Measurements from ENCODE around the gene MAPK8.

The MAPK8 gene

DNA sequence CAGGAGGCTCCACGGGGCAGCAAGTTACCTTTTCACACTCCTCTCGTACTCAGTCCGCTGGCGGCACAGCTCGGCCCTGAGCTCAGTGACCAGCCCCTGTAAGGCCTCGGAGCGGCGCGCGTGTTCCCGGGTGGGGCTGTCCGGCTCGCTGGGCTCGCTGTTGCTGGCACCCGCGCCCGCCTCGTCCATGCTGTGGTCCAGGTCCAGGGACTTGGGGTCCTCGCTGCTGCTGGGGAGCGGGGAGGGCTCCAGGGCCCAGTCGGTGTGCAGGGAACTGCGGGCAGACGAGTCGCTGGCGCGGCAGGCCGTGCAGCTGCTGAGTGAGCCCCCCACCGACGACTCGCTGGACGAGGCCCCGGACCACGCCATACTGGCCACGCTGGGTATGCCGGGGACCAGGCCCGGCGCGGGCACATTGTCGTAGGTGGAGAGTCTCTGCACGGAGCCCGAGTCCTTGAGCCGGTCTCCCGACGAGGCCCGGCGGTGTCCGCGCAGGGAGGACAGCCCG lies 143.8 kb downstream of the MAPK8 start:
- DNase-seq (ENCODE audit: low read depth) = no peak

DNA sequence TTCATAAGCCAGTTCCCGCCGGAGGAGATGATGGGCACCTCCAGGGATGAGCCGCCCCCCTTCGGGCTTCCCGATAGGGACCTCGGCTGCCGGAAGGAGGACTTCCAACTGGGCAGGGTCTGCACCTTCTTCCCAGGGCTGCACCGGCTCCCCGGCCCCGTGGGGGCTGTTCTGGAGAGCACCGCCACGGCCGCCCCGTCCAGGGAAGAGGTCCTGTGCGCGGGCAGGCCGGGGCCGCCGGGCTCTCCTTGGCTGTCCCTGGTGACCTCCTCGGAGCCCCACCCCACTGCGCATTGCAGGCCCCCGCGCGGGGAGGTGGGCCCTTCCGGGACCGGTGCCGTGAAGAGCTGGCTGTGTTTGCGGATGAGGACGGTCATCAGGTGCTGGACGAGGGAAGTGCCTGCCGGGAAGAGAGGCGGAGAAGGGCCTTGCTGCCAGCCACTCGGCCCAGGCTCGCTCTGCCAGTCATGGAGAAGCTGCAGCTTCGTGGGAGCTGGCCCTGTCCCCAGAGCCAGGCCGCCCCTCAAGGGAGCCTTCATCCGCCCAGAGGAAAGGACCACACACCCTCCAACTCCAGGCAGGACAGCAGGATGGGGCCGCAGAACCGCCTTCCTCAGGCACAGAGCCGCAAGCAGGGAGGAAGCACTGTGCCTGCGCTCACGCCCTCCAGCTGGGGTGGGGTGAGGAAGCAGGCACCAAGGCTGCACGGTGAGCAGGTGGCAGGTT lies 144.4 kb downstream of the MAPK8 start:
- no peak for DNase-seq (ENCODE audit: low read depth)

DNA sequence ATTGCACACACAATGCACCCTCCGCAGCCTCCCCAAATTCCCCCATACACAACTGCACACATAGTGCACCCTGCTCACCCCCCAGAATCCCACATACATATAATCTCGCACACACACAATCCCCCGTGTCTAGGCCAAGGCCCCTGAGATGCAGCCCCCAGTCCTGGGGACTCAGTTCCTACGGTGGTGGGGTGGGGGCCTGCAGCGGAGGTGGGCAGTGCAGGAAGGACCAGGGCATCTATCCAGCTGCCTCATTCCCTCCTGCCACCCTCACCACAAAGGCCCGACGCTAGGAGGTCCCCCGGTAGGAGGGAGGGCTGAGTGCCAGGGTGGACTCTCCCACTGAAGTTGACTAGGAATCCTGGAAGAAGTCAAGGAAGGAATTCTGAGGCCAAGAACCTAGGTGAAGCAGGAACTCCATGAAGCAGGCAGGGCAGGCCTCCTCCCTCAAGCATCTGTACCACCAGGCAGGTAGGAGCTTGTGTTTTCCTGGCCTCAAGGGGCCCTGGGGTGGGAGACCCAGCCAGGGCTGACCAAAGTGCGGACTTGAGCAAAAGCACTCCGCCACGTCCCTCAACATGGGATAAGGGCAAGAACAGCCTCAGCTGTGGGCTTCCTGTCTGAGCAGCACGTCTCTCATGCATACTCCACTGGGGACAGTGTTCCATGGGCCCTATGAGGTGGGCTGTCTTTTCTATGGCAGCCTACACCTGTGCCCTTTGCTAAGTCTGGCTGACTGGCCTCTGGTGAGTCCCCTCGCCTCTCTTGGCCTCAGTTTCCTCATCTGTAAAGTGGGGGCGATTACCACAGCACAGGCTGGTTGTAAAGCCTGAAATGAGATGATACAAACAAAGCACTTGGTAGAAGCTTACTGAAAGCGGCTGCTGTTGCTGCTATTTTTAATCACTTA lies 145.7 kb downstream of the MAPK8 start:
- no peak for DNase-seq (ENCODE audit: low read depth)

DNA sequence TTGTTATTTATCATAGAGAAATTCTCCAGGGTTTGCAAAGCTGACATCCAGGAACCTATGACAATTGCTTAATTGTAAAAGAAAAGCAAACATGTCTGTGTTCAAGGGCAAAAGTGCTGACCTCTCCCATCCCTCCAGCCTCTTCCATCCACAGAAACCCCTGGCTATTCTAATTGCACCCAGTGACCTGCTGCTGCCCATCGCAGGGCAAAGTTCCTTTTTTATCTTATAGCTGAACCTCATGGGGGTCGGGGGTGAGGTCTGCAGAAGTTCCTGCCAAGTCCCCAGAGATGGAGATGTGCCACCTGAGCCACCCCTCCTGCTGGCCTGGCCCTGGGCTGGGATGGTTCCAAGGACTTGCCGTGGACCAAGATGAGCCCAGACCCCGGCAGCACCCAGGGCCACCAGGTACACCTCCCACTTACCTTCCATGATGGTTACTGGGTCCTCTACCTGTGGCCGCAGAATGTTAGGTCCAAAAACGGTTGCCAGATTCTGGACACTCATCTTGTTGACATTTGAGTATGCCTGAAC lies 146.5 kb downstream of the MAPK8 start:
- no peak for DNase-seq (ENCODE audit: low read depth)

DNA sequence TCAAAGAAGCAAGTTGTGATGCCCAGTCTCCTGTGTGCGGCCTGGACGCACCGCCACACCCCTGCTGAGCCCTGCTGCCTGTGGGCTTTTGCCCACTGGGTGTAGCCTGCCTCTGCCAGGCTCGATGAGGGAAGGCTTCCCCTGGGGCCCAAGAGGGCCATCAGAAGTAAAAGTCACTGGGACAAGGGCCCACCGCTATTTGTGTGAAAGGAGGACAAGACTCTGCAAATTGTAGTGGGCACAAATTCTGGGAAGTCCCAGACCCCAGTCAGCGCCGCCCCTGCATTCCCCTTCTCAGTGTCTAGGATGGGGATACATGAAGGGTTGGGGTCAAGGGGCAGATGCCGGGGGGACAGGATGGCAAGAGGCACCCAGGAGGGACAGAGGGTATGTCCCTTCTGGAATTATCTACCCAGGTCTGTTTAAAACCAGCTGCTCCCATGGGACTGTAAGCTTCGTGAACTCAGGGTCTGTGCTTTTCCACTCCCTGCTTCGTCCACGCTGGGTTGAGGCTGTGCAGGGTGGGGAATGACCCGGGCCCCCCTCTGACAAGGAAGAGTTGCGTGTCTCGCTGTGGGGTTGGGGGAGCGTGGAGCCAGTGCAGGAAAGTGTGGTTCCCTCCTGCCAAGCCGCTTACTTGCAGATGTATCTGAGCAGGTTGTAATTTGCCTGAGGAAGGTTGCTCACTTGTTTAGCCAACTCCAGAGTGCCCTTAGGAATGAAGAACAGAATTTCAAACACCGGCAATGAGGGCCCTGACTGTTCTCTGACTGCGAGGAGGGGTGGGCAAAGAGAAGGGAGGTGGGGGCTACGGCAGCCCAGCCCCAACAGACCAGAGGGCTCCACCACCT lies 147.2 kb downstream of the MAPK8 start:
- no peak for DNase-seq (ENCODE audit: low read depth)

DNA sequence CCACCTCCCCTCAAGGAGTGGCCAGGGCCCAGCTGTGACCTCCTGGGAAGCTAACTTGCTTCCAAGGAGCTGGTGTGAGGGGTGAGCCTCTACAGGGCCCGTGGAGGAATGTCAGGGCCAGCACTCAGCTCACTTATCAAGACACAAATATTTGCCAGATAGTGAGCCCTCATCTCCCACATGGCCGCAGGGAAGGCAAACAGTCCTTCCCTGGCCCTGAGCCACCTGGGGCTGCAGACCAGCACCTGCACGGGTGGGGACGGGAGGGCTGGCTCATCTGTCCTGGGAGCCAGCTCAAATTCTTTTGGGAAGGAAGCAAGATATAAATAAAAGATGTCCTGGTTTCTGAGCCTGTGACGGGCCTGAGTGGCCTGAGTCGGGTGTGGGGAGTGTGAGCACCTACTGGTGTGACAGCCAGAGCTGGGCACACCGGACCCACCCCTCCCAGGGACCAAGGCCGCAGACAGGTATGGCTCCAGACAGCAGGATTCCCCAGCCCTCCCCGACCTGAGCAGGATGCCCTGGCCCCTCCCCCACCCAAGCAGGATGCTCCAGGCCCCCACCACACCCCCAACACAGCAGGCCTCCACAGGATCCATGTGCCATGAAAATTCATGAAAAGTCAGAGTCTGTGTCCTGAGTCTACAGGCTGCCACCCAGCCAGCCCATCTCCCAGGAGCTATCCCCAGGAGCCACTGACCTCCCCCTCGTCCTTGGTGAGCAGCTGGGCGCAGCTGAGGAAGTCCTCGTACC lies 148.0 kb downstream of the MAPK8 start:
- no peak for DNase-seq (ENCODE audit: low read depth)

DNA sequence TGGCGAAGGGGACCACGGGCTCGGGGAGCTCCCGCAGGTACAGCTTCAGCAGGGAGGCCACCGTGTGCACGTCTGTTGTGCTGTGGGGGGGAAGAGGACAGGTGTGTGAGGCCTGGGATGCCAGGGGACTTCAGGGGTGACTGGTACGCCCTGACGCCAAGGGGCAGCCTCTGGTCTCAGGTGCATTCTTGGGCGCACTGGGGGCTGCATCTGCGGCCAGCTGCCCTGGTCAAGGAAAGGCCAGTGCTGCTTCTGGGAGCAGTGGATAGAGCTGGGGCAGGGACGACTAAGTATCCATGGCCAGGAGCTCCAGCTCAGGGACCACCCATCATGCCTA lies 148.5 kb downstream of the MAPK8 start:
- DNase-seq (ENCODE audit: low read depth) = no peak

DNA sequence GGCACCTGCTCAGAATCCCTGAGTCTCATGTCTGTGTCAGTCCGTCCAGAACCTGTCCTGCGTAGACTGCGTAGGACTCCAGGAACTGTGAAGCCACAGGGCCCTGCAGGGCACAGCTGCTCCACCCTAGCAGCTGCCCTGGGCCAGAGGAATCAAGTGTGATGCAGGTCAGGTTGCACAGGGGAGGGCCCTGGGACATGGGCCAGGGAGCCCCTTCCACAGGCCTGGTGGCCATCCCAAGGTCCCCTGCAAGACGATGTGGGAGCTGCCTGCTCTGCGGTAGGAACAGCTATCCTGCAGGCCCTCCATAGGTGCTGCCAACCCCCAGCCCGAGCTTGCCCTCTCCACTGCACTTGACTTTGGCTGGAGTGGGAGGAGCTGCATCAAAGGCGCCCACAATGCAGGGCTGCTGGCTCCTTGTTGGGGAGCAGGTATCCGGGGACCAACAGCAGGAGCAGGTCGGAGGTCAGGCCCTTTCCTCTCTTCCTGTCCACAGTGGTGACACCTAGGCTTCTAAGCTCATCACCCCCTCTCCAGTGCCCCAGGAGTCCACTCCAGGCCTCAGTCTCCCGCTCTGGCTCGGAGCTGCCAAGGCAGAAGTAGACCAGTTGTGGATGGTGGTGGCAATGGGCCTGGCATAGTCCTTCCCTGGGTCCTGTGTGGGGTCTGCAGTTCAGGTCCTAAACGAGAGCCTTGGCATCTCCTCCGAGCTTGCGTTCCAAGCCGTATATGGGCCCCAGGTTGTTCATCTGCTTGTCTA lies 149.1 kb downstream of the MAPK8 start:
- DNase-seq (ENCODE audit: low read depth) = no peak

DNA sequence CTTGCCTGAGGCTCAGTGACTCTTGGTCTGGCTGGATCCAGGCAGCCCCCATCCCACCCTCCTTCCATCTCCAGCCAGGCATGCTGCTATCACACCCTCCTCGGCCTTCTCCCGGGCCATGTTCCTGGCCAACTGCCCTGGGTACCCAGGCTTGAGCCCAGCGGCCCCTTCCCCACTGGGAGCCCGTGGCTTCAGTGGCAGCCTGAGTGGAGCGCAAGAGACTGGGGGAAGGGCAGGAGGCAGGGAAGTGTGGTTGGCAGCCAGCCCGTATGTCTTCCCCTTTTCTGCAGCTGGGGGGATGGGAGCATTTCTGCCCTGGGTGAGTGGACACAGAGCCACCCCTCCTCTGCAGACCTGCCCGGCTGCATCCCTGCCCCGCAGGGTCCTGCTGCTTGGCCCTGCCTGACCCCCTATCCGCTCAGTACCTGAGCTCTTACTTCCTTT lies 149.9 kb downstream of the MAPK8 start:
- DNase-seq (ENCODE audit: low read depth) = no peak

DNA sequence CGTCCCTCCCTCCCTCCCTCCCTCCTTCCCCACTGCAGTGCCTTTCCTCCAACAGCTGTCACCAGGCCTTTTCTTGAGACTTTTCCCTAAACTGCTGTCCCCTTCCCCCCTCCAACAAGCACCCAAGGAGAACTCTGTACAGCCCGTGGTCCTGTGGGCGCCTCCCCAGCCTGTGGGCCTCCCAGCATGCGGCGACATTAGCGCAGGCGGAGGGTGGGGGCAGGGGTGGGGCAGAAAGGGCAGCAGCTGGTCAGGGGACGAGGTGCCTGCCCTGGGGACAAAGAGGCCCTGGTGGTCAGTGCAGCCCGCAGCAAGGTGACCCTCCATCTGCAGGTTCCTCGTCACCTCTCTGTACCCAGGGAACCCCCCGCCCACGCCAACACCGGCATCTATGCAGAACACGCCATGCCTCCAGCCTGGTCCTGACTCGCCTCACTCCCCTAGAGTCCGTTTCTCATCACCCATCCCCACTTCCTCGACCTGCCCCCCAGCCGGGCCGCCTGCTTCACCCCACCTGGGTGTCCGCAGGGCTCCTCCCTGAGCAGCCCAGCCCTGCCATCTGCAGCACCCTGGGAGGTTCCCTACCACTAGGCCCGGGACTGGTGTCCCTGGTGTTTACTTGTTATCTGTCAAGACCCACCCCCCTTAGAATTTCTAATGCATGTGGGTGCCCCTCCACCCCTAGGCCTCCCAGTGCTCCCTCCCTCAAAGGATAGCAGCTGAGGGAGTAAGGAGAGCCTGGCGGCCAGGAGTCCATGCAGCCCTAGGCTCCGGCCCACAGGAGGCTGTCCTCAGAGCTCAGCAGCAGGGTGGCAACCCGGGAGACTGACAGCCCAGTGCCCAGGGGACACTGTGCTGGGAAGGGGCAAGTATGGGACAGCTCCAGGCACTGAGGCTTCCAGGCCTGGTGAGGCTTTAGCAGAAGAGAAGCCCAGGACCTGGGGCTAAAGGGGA lies 150.6 kb downstream of the MAPK8 start:
- DNase-seq (ENCODE audit: low read depth) = no peak

DNA sequence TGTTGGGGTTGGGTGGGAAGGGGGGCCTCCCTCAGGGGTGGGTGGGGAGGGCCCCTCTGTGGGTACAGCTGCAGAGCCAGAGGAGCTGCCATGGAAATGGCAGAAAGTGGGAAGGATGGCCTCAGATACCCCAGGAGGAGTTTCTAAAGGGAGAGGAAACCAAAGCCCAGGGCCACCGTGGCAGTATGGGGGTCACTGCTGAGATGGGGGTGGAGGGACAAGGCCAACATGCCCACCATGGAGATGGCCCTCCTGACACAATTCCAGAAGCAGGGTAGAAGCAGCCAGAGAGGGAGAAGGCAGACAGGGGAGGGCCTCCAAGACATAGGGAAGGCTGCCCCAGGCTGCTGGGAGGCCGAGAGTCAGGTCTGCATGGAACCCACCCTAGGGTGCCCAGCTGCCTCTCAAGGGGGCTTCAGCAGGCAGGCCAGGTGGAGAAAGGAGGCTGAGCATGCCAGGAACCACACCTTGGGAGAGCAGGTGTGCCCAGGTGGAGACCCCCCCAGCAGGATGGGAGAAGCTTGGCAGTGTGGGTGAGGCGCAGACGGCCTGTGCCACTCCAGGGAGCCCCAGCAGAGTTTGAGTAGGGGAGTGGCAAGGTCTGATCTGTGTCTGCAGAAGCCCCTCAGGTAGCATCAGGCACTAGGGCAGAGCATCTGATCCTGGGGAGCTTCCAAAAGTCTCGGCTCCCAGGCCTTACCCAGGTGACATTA lies 151.6 kb downstream of the MAPK8 start:
- DNase-seq (ENCODE audit: low read depth) = no peak

DNA sequence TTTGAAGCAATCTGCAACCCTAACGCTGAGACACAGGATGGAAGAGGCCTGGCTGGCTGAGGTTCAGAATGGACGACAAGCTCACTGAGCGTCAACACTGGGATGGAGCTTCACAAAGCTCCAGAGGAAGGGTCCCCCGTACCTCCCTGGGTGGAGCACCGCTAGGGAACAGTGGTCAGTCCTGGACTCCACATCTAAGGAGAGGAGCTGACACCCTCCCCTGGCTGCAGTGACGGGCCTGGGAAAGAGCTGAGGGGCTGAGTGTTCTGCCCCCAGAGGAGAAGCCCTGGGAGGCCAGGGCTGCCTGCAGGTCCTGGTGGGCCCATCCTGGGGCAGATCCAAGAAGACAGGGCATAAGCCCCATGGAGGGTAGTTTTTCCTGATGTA lies 152.2 kb downstream of the MAPK8 start:
- no peak for DNase-seq (ENCODE audit: low read depth)

DNA sequence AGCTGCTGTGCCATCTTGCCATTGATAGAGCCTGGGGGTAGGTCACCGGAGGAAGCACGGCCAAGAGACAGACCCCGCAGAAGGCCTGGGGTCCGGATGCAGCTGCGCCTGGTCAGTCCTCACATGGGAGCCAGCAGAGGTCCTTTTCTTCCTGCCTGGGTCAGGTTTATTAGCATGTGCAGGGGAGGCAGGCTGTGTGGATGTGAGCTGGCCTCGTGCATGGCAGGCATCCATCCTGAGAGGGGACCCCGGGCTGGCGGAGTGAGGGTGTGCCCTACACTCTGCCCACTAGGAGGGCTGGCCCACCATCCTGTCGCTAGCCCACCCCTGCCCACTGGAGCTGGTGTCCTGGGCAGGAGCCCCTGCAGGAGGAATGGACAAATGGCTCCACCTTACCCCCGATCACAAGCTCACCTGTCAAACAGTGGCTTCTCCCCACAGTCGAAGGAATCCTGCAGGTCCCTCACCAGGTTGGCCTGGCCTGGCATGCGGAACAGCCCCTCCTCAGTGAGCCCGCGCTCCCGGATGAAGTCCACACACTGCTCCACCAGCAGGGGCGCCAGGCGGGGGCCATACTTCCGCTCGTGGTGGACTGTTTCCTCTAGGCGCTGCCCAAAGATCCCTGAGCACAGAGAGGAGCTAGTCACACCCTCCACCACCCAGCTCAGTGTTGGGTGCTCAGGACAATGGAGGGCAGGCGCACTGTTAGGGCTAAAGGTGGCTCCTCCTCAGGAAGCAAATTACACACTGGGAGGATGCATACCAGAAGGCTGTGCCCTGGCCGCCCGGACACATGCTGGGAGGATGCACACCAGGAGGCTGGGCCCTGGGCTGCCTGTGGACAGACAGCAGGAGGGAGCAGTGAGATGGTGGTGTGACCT lies 153.0 kb downstream of the MAPK8 start:
- no peak for DNase-seq (ENCODE audit: low read depth)

DNA sequence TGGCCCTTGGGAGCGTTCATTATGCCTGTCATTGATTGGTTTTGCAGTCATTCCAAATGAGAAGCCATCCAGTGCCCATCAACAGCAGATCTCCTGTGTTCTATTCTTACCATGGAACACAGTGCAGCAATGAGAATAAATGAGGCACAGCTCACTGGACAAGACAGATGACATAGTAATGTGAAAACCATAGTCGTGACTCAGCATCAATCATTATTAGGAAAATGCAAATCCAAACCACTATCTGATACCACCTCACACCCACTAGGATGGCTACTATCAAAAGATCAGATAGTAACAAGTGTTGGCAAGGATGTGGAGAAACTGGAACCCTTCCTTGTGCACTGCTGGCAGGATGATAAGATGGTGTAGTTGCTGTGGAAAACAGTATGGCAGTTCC lies 153.7 kb downstream of the MAPK8 start:
- DNase-seq (ENCODE audit: low read depth) = no peak

DNA sequence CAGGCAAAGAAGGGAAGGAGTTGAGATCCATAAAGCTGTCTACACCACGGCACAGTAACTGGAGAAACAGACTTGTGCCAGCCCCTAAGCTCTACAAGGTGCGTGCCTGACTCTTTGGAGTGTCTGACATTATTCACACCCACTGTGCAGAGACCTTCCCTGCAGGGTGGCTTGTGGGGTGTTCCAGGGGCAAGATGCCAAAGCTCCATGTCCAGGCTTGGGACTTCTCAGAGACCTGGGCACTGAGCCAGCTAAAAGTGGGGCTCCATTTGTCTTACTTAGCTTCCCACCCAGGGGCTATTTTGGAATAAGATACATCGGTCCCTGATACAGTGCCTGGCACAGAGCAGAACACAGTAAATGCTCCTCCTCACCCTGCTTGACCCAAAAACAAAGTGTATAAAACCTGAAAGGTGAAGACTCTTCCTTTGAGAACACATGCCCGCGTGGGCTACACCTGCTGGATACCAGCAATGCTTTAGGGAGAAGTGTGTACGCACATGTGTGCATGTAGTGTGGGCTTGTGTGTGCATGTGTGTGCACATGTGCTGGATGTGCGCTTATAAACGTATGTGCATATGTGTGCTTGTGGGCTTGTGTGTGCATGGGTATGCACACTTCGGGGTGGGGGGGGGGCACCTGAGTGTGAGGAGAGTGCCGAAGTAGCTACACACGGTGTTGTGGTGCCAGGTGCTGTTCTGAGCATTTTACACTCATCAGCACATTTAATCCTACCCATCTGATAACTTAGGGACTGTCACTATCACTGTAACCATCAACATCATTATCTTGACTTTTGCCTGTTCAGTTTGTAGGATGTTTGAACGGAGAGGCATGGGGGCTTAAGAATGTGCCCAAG lies 155.4 kb downstream of the MAPK8 start:
- DNase-seq (ENCODE audit: low read depth) = no peak

DNA sequence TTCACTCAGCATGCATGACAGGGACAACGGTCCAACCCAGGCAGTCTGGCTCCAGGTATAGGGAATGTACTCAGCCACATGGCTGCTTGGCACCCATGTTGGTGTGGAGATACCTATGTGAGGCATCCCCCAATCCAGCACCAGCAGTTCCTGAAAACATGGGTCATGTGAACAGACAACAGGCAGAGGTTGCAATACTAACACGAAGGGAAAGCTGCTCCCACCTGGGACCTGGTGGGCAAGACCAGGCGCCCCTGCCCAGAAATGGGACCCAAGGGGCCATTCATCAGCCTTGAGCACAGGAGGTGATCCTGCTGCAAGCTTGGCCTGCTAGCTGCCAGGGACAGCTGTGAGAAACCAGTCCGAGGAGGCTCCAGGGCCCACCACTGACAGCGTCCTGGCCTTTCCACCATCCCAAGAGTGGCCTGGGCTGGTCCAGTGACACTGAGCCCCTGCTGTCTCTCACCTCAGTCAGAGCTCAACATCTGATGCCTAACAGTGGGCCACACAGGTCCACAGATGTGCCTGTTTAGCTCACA lies 156.1 kb downstream of the MAPK8 start:
- DNase-seq (ENCODE audit: low read depth) = no peak
